ENCODE results near the gene DCAF11.

DNA sequence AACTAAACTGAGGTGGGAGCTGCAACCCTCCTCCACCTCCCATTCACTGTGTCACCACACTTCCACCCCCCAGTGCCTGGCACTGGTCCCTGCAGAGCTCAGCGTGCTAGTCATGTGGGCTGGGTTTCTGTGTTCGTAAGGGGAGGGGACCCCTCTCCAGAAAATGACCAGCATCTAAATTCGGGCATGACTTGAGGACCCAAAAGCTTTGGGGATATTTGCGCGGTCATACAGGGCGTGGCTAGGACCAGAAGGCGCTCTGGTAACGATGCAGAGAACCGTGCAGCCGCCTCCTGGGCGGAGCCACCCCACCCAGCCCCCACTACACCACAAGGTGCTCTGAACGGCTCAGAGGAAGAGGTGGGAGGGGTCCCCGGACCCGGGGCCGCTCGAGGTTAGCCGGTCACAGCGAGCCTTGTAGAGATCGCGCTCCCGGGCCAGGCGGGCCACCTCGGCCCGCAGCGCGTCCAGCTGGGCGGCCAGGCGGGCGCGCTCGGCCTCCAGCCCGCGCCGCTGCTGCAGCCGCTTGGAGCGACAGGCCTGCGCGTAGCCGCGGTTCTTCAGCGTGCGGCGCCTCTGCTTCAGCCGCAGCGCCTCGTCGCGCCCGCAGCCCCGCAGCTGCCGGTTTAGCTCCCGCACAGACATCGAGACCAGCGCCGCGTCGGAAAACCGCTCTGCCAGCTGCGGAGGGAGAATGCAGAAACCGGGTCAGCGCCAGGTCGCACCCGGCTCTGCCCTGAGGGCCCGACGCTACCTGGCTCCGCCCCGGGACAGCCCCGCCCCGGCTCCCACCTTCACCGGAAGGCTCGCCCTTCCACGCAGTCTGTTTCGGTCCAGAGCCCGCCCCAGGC, 33.5 kb upstream of the DCAF11 start:
- TF ChIP-seq POLR2A (IDR thresholded peaks at IDR 0.05; ENCODE audit: low read depth, low read length) (0 out of 2 replicates have a peak, but pooled peaks have one; percentile 25), POLR2AphosphoS5 (IDR thresholded peaks at IDR 0.05; ENCODE audit: low read depth, low read length) (peak; percentile 43; the same call in 1 of the 2 replicates), TAF1 (IDR thresholded peaks at IDR 0.05; ENCODE audit: borderline replicate concordance, low read depth, low read length) (no peak)
